GM19468 (cell line): Measurements from ENCODE around the gene RNGTT.
"Not testable (repeated sequence)": the region's sequence is repeated elsewhere in the genome, so short reads cannot be mapped to it uniquely, and the experiment has no call there.

Experiments
- ATAC-seq: cut with Tn5 transposase; IDR thresholded peaks from one replicate; pipeline ENCODE4 v1.9.1; 2021; ENCODE audit warnings: mild to moderate bottlenecking, moderate library complexity, moderate number of reproducible peaks; ENCODE audit not compliant: unreplicated experiment; ENCODE audit errors: extremely low read depth

The RNGTT gene

GRCh38 chr6:88972504-88973423 is 9.3 kb upstream of the RNGTT start:
- no peak for ATAC-seq

GRCh38 chr6:88970301-88970700 is 6.9 kb upstream of the RNGTT start:
- no peak for ATAC-seq

GRCh38 chr6:88969255-88969654 is 5.8 kb upstream of the RNGTT start:
- ATAC-seq: not testable (repeated sequence)

- no peak for ATAC-seq
Observed at GRCh38 chr6:88967891-88968290, 4.5 kb upstream of the RNGTT start.

GRCh38 chr6:88965691-88966090 is 2.3 kb upstream of the RNGTT start:
- ATAC-seq: no peak

GRCh38 chr6:88964509-88964908 is 1.1 kb upstream of the RNGTT start:
- ATAC-seq: no peak

GRCh38 chr6:88958842-88959241 is 4.6 kb downstream of the RNGTT start:
- no peak for ATAC-seq

GRCh38 chr6:88953550-88954386 is 9.7 kb downstream of the RNGTT start:
- no peak for ATAC-seq

- no peak for ATAC-seq
Observed at GRCh38 chr6:88952065-88952704, 11.2 kb downstream of the RNGTT start.

- ATAC-seq: no peak
Observed at GRCh38 chr6:88945415-88946008, 17.9 kb downstream of the RNGTT start.

GRCh38 chr6:88933521-88933920 is 29.9 kb downstream of the RNGTT start:
- no peak for ATAC-seq

- not testable (repeated sequence) for ATAC-seq
Observed at GRCh38 chr6:88932019-88932418, 31.4 kb downstream of the RNGTT start.

- no peak for ATAC-seq
Observed at GRCh38 chr6:88922775-88923548, 40.5 kb downstream of the RNGTT start.

- ATAC-seq: no peak
Observed at GRCh38 chr6:88921734-88922133, 41.7 kb downstream of the RNGTT start.

- no peak for ATAC-seq
Observed at GRCh38 chr6:88920774-88921733, 42.4 kb downstream of the RNGTT start.

- ATAC-seq: no peak
Observed at GRCh38 chr6:88920088-88920487, 43.3 kb downstream of the RNGTT start.

- no peak for ATAC-seq
Observed at GRCh38 chr6:88919032-88919431, 44.4 kb downstream of the RNGTT start.

GRCh38 chr6:88916615-88917208 is 46.7 kb downstream of the RNGTT start:
- ATAC-seq: no peak
